GM18507 (cell line): ENCODE results near the gene TNS1.
A peak's percentile ranks its signal among the peaks of the same experiment; 100 is the strongest.

Source experiments
- DNase-seq: peaks from one replicate; pipeline ENCODE4 v3.0.0; 2011; ENCODE audit warnings: low read depth; ENCODE audit not compliant: insufficient read length; ENCODE audit errors: extremely low spot score
- FAIRE-seq: peaks from 2 replicates; lab custom pipeline; 2011; peaks lifted over from hg19 to GRCh38; lab: Jason Lieb, UNC

The TNS1 gene

DNA sequence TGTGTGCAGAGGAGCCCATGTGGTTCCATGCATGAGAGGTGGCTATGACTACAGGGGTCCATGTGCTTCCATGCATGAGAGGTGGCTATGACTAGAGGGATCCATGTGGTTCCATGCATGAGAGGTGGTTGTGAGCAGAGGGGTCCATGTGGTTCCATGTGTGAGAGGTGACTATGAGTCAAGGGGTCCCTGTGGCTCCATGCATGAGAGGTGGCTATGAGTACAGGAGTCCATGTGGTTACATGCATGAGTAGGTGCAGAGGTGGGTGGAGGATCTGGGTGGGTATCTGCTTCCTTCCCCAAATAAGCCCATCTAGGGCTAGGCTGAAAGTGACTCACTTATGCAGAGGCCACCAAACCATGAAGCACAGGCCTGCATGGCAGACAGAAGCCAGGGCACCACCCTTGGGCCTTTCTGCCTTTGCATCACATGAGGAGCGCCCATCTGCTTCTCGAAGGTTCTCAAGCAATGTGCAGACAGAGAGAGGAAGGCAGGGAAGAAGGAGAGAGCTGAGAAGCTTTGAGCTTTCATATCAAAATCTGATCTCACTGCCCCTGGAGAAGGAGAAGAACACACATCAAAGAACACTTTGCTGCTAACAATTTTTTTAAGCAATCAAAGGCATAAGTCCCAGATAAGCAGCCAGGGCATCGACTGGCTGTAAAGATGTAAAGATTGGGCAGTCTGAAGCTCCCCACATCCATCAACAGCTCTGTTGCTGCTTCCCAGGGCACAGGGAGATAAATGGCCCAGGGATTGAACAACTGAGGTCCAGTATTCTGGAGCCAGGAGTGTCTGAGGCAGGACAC lies 137.6 kb downstream of the TNS1 start:
- DNase-seq (peak; percentile 7), FAIRE-seq (peak; percentile 52)

DNA sequence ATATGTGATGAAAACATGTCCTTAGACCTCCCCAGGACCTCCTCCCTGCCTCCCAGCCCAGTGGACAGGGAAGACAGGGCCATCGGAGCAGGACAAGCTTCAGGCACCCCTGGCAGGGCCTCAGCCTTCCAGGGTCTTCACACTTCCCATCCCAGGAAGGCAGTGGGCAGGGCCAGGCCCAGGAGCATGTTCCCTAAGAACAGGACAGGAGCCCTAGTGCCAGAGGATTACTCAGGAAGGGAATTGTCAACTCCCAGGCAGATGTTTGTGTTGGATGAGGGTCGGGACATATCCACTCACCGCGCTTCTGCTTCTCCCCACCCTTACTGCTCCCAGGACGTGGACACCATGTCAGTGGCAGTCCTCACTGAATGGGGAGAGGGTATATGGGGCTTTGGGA lies 138.9 kb downstream of the TNS1 start:
- DNase-seq (no peak), FAIRE-seq (no peak)

DNA sequence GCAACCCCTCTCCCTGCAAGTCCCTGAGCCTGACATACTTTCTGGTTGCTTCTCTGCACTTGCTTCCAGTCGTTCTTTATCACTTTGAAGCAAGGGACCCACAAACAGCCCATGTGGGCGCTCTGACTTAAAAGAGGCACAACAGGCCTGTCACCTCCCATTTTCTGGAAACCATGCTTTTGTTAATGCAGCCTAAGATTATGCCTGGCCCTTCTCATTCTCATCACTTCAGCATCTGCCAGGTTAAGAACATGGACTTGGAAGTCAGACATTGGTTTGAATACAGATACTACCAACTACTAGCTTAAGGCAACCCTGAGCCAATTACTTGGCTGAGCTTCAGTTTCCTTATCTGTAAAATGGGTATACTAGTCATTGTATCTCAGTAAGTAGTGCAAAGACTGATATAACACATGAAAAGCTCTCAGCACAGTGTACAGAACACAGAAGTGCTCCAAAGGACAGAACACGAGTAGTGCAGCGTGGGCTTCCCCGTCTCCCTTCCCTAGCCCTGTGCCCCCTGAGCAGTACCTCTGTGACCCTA lies 141.4 kb downstream of the TNS1 start:
- no peak for FAIRE-seq
- DNase-seq = no peak

DNA sequence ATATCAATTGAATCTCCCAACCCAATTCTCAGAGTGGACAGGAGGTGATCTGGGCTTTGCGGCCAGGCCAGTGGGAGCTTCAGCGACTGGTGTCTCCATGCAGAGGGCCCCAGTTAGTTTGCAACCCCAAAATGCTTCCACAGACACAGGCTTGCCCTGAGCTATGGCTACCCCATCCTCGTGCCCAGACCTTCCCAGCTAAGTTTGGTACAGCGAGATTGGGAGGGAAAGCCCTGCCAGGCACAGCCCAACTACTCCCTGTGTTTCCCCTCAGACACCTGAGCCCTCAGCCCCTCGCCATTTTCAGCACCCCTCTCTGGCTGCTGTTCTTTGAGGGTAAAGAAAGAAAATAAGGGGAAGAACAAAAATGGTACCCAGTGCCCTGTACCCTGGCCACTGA lies 142.9 kb downstream of the TNS1 start:
- FAIRE-seq (no peak), DNase-seq (no peak)

DNA sequence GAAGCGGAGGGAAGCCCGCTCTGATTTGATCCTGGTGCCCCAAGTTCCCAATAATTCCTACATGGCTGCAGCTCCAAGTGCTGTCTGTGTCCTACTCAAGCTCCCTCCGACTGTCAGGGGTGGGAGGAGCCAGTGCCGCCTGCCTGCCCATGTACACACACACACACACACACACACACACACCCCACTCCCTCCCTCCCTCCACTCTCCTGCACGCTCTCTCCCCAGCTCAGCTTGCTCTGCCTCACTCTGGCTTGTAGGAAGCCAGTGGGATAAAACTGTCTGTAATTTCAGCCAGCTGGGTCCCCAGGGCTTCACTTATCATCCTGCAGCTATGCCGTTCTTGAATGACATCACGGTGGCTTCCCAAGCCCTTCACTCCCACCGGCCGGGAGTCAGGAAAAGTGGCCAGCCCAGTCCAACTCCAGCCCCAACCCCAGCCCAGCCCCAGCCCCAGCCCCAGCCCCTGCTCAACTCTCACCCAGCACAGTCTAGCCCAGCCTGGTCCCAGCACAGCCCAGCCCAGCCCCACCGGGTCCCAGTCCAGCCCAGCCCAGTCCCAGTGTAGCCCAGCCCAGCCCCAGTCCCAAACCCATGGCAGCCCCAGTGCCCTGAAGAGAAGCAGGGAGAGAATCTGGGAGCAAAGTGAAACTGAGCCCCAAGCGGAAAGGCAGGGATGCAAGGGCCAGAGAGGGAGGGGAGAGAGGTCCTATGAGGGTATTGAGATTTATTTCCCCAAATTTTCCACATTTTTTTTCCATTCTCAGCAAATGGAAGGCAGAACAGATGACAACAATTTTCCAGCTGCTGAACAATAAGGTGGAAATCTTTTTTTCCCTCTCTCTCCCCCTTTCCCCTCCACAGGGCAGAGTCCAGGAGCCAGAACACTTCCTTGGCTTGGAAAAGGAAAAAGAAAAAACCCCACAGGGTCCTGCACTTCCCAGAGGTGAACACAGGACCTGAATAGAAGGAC lies 144.0 kb downstream of the TNS1 start:
- DNase-seq = no peak
- FAIRE-seq = no peak

DNA sequence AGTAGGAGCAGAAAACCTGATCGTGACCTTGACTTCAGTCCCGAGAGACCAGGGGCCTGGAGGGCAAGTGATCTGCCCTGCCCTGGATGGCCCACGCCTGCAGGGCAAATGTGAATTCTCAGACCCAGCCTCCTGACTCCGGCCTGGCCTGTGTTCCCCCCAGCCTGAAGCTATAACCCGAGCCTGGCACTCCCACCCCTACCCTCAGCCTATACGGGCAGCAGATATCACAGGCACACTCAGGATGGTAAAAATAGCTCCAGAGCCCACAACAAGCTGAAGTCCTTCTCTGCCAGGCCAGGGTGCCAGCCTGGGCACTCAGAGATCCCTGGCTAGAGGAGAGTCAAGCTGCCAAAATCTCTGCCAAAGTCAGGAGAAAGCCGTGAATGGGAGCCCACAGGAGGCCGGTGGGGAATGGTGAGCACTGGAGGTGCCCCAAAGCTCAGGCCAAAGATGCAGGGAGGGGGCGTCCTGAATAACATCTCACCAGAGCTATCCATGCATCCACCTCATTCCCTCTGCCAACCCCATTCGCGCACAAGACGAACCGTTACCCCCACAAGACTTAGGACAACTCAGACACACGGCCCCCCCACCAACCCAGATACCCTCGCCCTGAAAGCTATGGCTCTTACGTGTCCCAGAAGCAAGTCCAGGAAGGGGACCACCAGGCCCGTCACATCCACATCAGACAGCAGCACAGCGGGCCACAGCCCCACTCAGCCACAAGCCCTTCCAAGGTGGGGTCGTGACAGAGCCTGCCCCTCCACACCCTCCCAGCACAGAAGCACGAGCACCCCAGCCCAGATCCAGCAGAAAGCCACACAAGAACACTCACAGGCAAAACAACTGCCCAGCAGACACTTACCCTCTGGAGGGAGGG lies 144.9 kb downstream of the TNS1 start:
- FAIRE-seq (no peak), DNase-seq (no peak)

DNA sequence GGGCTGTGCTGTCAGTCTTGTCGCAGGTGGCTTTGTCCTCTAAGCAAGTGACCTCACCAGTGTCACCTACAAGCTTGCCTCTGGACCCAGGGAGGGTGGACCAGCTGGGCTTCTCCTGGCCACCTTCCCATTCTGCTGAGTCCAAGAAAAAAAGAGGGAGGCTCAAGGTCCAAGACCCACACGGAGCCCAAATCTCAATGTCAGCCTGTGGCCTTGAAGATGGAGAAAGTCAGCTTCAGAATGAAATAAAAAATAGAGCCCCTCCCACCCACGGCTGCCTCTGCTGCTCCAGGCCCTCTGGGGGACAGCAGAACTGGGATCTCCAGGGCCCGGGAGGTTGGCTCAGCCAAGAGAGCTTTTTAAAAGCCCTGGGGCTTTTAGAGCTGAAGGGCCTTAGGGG lies 145.9 kb downstream of the TNS1 start:
- DNase-seq (no peak), FAIRE-seq (no peak)

DNA sequence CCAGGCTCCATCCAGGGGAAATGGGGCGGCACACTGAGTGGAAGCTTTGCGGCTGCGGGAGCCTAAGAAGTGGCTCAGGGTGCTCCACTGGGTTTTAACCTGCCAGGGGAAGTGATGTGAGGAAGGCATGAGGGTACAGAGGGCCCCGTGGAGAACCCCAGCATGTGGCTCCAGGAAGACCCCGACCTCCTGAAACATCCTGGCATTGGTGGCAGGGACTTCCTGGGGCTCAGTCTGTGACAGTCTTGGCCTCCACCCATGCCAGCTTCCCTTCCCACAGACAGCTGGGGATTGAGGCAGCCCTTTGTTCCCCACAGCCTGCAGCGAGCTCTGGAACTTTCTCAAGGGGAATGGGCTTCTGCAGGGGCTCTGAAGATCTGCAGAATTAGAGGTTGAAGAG lies 146.6 kb downstream of the TNS1 start:
- FAIRE-seq (no peak), DNase-seq (no peak)

DNA sequence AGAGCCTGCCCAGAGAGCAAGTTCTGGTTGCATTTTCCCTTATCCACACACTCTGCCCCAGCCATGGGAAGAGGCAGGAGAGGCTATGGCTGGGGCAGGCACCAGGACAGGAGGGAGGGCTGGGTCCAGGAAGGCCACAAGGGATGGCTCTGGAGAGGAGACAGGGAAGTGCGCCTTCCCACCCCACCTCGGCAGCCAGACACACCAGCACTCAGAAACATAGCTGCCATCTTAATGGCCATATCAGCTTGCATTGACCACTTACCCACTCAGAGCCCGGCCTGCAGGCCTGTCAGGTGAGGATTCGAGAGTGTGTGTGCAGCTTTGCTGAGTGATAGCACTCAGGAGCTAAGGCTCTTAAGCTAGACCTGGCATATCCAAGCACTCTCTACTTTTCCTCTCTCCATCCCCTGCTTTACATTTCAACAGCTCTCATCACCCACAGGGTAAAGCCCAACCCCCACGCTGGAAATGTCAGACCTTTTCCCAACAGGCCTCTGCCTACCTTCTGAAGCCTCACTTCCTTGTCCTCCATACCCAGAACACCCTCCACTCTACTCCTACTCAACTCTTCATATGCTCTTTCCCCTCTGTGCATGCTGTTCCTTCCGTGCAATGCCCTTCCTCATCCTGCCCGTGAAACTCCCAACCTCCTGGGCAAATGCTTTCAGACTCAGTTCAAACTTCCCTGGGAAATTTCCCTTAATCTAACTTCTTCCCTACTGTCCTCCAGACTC lies 147.9 kb downstream of the TNS1 start:
- FAIRE-seq (no peak), DNase-seq (no peak)

DNA sequence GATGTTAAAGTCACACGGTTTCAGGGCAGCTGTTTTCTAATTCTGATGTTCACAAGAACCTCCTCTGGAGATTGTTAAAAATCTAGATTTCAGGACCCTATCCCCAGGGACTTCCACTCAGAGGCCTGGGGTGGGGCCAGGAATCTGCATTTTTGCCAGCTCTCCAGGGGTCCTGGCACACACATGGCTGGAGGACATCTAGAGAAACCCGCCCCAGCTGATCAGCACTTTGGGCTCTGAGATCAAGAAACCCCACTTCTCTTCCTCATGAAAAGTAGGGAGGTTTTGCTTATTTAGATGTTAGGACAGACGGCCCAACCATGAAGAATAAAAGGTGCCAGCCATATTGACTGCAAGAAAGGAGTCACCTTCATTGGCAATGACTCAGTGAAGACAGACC lies 148.8 kb downstream of the TNS1 start:
- FAIRE-seq = no peak
- no peak for DNase-seq

DNA sequence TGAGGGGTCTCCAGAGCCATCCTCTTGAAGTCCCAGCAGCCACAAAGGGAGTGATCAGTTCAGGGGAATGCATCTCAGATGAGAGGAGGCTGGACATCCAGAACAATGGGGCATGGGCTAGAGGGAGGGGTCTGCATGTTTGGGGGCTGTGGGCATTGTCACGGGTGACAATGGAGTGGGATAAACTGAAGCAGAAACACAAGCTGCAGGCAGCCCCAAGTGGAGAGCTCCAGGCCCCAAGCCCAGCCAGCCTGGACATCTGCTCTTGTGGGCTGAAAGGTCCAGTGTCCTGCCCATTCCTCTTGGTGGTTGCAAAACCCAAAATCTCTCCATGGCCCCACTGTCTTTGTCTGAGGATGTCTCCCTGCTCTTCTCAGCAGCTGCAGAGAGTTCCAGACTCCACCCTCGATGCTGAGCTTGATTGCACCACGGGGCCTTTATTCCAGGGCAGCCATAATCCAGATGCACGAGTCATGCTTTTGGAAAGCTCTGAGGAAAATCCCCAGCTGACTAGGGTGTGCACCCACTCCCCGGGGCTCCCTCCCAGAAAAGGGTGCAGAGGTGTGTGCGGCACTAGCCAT lies 149.4 kb downstream of the TNS1 start:
- no peak for FAIRE-seq
- no peak for DNase-seq

DNA sequence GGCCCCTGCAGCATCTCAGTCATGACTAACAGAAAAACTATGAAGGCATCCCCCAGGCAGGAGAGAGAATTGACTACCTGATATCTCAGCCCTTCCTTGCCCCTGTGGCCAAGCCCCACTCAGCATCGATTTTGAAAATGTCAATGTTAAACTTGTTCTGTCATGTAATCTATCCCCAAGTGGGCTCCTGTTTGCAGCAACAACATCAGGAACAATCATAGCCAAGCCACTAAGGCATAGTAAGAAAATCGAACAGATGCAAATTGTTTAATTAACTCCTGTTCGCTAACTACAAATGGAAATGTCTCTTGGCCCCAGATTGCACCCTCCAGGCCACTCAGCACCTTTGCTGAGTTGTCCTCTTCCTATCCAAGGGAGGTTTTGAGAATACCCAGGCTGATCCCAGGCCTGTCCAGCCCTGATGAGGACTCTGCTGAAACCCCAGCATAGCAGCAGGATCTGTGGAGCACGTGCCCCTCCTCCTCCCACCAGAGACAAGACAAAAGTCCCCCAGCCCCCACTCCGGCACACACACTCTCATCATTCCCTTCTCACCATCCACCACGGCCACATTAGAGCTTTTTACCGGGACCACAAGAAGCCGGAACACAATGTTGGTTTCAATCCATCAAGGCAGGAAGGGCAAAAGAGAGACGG lies 150.1 kb downstream of the TNS1 start:
- DNase-seq (no peak), FAIRE-seq (no peak)

DNA sequence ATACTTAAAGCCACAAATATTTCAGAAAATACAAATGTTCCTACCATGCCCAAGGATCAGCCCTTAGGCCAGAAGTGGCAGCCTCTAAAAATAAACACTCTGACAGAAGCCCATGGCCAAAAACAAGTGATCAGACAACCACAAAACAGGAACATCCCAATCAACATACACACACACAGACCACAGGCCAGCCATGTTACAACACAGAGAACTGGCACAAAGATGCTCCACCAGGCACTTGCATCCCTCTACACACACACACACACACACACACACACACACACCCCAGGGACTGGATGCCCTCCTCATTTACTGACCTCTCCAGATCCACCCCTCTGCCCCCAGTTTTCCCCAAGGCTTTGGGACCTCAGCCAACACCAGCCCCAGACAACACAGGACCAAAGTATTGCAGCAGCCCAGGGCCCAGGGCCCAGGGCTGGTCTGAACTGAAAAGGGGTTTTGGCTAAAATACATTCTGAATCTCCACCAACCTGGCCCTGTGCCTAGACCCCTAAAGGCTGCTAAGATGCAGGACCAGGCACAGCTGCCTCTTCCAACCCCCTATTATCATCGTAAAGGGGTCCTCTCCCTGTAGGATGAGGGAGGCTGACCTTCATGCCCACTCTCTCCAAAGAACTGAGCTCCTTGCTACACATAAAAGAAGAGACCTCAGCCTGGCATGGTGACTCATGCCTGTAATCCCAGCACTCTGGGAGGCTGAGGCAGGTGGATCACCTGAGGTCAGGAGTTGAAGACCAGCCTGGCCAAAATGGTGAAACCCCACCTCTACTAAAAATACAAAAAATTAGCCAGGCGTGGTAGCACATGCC lies 151.4 kb downstream of the TNS1 start:
- no peak for DNase-seq
- no peak for FAIRE-seq

DNA sequence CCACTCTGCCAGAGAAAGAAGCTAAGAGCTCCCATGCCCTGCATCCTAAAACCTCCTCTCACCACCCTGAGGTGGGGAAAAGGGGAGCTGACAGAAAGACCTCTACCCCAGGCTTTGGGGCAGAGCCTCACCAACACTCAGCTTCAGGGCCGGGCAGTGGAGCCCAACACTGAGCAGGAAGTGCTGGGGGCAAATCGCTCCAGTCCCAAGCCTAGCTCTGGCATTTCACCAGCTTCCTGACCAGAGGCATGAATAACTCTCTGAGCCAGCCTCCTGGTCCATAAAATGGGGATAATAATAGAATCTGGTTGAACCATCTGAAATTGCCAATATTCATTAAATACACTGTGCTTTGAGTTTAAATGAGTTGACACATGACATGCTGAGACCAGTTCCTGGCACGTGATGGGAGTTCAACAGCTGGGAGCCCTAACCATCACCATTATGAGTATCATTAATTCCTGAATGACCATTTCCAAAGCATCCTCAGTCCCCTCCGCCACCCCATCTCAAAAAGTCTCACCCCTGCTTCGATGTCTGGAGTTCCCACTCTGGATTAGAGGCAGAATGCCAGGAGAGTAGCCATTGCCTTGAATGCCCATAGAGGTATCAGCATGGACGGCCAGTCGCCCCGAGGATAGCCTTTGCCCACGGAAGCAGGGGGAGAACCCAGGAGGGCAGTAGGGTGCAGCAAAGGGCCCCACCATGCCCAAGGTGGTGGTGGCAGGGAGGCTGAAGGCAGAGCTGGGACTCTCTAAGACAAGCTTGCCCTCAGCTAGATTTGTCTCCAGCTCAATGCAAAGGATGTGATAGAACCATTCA lies 153.4 kb downstream of the TNS1 start:
- FAIRE-seq (no peak), DNase-seq (no peak)

DNA sequence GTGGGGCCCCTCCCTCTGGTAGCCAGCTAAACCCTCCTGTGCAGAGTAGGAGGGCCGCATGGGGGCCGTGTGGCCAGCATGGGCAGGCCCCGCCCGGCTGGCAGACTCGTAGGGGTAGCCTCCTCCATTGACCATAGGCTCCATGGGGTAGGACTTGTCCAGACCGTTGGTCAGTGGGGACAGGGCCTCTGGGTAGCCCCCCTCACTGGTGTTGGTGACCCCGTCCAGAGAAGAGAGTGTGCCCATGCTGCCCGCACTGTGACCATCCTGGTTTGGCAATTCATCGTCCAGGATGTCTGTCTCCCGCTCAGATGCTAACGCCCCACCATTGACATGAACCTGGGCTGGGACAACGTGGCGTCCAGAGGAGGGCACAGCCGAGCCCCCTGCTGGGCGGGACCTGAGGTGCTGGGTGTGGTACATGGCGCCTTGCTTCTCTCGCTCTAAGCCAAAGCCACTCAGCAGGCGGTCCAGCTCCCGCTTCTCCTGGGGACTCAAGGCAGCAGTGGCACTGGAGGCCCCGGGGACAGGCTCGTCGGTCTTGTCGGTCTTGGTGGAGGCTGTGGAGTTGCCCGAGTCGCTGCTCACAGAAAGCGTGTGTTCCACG lies 154.3 kb downstream of the TNS1 start:
- DNase-seq = no peak
- FAIRE-seq = no peak
